WTC11 (cell line): ENCODE measurements around the gene GNL2. TPM values are rescaled to one million over a fixed set of nuclear protein-coding genes. Genes with fewer than 3 reads are reported as not detected.

Experiments used
- ATAC-seq: fragments of 200-7000 bp; cut with Tn5 transposase; 2 replicates; pipeline ENCODE4 v1.10.0; 2021; ENCODE audit warnings: mild to moderate bottlenecking, moderate library complexity
- CTCF ChIA-PET: fragments of 300-600 bp; sonication (Branson Sonifier 250); formaldehyde crosslinking; loops from one replicate; lab custom pipeline; 2021; ENCODE audit warnings: antibody characterized with exemption; lab: Charles Lee
- POLR2A ChIA-PET: fragments of 350-600 bp; sonication (Branson Sonifier 250); formaldehyde crosslinking; loops from one replicate; lab custom pipeline; 2021; ENCODE audit warnings: antibody characterized with exemption; lab: Charles Lee
- DNase-seq: peaks from one replicate; pipeline ENCODE4 v3.0.0; 2021; ENCODE audit warnings: low spot score
- H3K27ac Mint-ChIP-seq: 2 replicates; pipeline ENCODE4 v1.8.0; 2021; ENCODE audit warnings: mixed read lengths
- H3K27me3 Mint-ChIP-seq: 2 replicates; pipeline ENCODE4 v1.8.0; 2021; ENCODE audit warnings: low read depth, mild to moderate bottlenecking, moderate library complexity, mixed read lengths
- H3K36me3 Mint-ChIP-seq: 2 replicates; pipeline ENCODE4 v1.8.0; 2021; ENCODE audit warnings: mixed read lengths
- H3K4me1 Mint-ChIP-seq: 2 replicates; pipeline ENCODE4 v1.8.0; 2022; ENCODE audit warnings: mixed read lengths
- H3K4me3 Mint-ChIP-seq: 2 replicates; pipeline ENCODE4 v1.8.0; 2021; ENCODE audit warnings: mild to moderate bottlenecking, moderate library complexity, mixed read lengths
- H3K9me3 Mint-ChIP-seq: 2 replicates; pipeline ENCODE4 v1.8.0; 2021; ENCODE audit warnings: mixed read lengths
- AFF4 ChIP-seq: sonication (generic); formaldehyde crosslinking; IDR thresholded peaks from 2 replicates; pipeline ENCODE4 v1.8.1; 2023; ENCODE audit warnings: mild to moderate bottlenecking, missing genetic modification reagents, borderline replicate concordance
- ARID4B ChIP-seq: sonication (generic); formaldehyde crosslinking; IDR thresholded peaks from 2 replicates; pipeline ENCODE4 v1.8.0; 2023; ENCODE audit warnings: missing genetic modification reagents, mild to moderate bottlenecking, borderline replicate concordance
- CREM ChIP-seq: sonication (generic); formaldehyde crosslinking; IDR thresholded peaks from 2 replicates; pipeline ENCODE4 v1.8.1; 2022; ENCODE audit warnings: mild to moderate bottlenecking, missing genetic modification reagents, moderate library complexity
- CTCF ChIP-seq: fragments of 200-600 bp; IDR thresholded peaks from 2 replicates; pipeline ENCODE4 v1.8.0; 2022; ENCODE audit warnings: antibody characterized with exemption
- FOXJ3 ChIP-seq: sonication (generic); formaldehyde crosslinking; IDR thresholded peaks from 2 replicates; pipeline ENCODE4 v1.9.0; 2021; ENCODE audit warnings: missing genetic modification reagents, mild to moderate bottlenecking, borderline replicate concordance
- FOXK1 ChIP-seq: sonication (generic); formaldehyde crosslinking; IDR thresholded peaks from 2 replicates; pipeline ENCODE4 v1.8.0; 2022; ENCODE audit warnings: mild to moderate bottlenecking, moderate library complexity, missing genetic modification reagents
- IRF2 ChIP-seq: sonication (generic); formaldehyde crosslinking; IDR thresholded peaks from 2 replicates; pipeline ENCODE4 v1.8.0; 2022; ENCODE audit warnings: low read depth, missing genetic modification reagents, borderline replicate concordance
- KAT7 ChIP-seq: sonication (generic); formaldehyde crosslinking; IDR thresholded peaks from 2 replicates; pipeline ENCODE4 v1.8.1; 2023; ENCODE audit warnings: missing genetic modification reagents, mild to moderate bottlenecking, borderline replicate concordance
- MYBL2 ChIP-seq: sonication (generic); formaldehyde crosslinking; IDR thresholded peaks from 2 replicates; pipeline ENCODE4 v1.8.1; 2023; ENCODE audit warnings: mild to moderate bottlenecking, moderate library complexity, missing genetic modification reagents
- SP1 ChIP-seq: sonication (generic); formaldehyde crosslinking; conservative IDR thresholded peaks from 2 replicates; pipeline ENCODE4 v1.8.1; 2022; ENCODE audit warnings: missing genetic modification reagents
- STAT6 ChIP-seq: sonication (generic); formaldehyde crosslinking; conservative IDR thresholded peaks from 2 replicates; pipeline ENCODE4 v1.8.1; 2023; ENCODE audit warnings: mild to moderate bottlenecking, low read depth, missing genetic modification reagents, moderate library complexity
- ZNF396 ChIP-seq: fragments of 250-450 bp; sonication (Bioruptor Pico); IDR thresholded peaks from 2 replicates; pipeline ENCODE4 v1.8.0; 2021; ENCODE audit warnings: mild to moderate bottlenecking, moderate library complexity, borderline replicate concordance
- ZNF425 ChIP-seq: fragments of 250-450 bp; sonication (Bioruptor Pico); conservative IDR thresholded peaks from 2 replicates; pipeline ENCODE4 v1.9.0; 2021; ENCODE audit warnings: mild to moderate bottlenecking
- ZNF512 ChIP-seq: sonication (generic); formaldehyde crosslinking; IDR thresholded peaks from 2 replicates; pipeline ENCODE4 v1.8.1; 2022; ENCODE audit warnings: missing genetic modification reagents, borderline replicate concordance
- total RNA-seq: library from RNA; stranded (reverse); gene quantifications from 3 replicates; pipeline ENCODE4 v1.2.3, GENCODE V29; 2021

GNL2 gene
- total RNA-seq, 1 experiment from 2014 or later = 92.8 TPM

GRCh38 chr1:37574834-37575480, 20.8 kb downstream of the GNL2 start:
- no peak for ATAC-seq
- no peak for DNase-seq
- H3K27ac Mint-ChIP-seq = no peak overlapping the region
- peaks cover 78% of the 10 kb centered on the region for H3K36me3 Mint-ChIP-seq
- no peaks in the 10 kb centered on the region for H3K27me3 Mint-ChIP-seq
- no peaks in the 10 kb centered on the region for H3K9me3 Mint-ChIP-seq
- H3K4me3 Mint-ChIP-seq = no peak overlapping the region
- ChIA-PET POLR2A (no interaction called here), CTCF (no interaction called here)
- H3K4me1 Mint-ChIP-seq = no peaks in the 10 kb centered on the region
- TF ChIP-seq ZNF396 (CRISPR knock-in tag) (no peak), IRF2 (CRISPR knock-in tag) (no peak), CTCF (no peak), ARID4B (CRISPR knock-in tag) (no peak), ZNF512 (CRISPR knock-in tag) (no peak), KAT7 (CRISPR knock-in tag) (no peak), AFF4 (CRISPR knock-in tag) (no peak), FOXK1 (CRISPR knock-in tag) (no peak), FOXJ3 (CRISPR knock-in tag) (no peak), CREM (CRISPR knock-in tag) (no peak), MYBL2 (no peak), SP1 (CRISPR knock-in tag) (no peak), STAT6 (no peak), ZNF425 (CRISPR knock-in tag) (no peak)
